HG02884 (cell line): ENCODE measurements around the gene TPD52L2.

Experiments used
- ATAC-seq: cut with Tn5 transposase; IDR thresholded peaks from one replicate; pipeline ENCODE4 v1.9.1; 2021; ENCODE audit warnings: mild to moderate bottlenecking, moderate library complexity; ENCODE audit not compliant: unreplicated experiment

The TPD52L2 gene

DNA sequence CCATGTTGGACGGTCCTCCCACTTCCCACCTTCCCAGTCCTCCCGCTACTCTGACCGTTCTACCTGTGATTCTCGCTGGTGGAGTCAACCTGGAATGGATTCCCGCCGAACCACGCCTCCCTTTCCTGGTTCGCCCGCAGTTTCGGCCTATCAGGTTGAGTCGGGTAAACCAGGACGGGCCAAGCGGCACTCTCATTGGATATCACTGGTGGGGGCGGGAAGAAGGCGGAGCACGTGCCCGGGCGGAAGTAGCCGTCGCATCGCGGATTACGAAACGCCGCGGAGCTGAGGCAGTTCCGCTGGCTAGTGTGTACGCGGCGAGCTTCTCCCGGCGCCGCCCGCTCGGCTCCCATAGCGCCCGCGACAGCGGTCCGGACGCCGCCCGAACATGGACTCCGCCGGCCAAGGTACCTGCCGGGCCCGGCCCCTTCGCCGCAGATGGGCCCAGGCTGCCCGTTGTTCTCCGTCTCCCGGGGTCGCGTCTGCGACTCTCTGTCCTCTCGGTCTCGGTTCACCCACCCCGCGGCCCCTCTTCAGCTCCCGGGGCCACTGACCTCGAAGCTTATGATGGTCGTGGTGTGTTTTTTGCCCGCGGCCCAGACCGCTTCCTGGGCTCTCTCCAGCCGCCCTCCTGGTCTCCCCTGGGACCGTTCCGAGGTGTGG is at the start of gene TPD52L2:
Gene TPD52L2, plus strand, starts transcription at position 293 of the 663 bp plus-strand sequence. Its CDS starts 96 bp downstream, at position 389.
- peak; percentile 68 for ATAC-seq

GRCh38 chr20:63815615-63816253 is 49.3 kb upstream of the TPD52L2 start:
- ATAC-seq: no peak

DNA sequence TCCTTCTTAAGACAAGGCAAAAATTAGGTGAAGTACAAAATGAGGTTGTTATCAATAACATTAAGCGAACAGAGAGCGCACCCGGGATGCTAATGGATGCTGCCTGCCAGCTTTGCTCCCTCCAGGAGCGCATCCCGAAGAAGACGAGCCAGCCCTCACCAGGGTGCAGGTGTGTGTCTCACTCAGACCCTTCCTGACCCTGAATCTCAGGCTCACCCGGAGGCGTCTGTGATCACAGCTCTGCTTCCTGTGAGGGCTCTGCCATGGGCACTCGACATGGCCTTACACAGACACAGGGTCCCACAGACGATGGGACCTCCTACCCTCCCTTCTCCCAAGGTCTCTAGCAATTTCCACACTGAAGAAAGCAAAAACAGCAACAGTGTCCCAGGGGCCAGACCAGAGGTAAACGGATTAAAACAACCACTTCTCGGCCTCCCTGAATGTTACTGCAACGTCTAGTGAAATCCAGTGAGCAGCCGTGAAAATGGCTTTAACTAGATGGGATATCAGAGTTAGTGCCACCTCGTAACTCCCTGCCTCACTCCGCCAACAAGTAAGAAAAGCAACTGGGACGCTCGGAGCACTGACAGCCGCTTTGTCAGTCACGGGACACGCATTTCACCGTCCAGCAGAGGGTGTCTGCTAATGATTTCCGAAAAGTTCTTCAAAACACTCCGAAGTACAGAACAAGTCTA is 45.7 kb upstream of the TPD52L2 start:
- ATAC-seq: no peak

DNA sequence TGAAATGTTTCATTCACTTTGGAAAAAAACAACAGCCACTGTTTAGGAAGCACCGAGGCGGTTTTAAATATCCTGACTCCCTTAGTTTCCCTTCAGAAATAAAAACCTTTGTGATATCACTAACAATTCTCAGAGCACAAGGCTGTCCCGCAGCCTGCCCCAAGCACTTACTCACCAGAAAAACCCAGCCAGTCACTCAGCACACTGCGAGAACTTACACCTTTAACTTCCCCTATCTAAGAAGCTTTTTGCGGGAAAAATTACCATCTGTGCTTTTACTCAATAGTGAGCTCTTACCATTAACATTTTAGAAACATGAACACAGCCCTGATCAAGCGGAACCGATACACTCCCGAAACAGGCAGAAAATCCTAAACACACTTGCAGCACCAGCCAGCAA is 43.3 kb upstream of the TPD52L2 start:
- ATAC-seq: no peak

DNA sequence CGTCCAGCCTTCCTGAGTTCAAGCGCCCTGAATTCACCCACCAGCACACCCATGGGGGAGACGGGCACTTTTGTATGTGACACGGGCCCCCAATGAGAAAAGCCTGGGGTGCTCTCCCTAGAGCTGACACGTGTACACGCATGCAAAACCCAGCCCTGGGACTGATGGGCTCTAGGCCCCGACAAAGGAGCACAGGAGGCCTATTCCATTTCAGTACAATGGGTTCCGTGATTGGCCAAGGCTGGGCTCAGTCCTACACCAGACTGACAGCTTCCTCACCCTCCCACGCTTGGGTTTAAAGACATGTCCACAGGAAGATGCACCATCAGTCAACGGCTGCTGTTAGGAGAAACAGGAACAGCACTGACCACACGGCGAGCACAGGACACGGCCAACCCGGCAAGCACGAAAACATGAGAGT is 42.8 kb upstream of the TPD52L2 start:
- no peak for ATAC-seq

- no peak for ATAC-seq
Observed at GRCh38 chr20:63823691-63824311, 41.3 kb upstream of the TPD52L2 start.

GRCh38 chr20:63825331-63826118 is 39.5 kb upstream of the TPD52L2 start:
- no peak for ATAC-seq

GRCh38 chr20:63826753-63827152 is 38.3 kb upstream of the TPD52L2 start:
- ATAC-seq: no peak

- ATAC-seq: no peak
Observed at GRCh38 chr20:63828124-63828523, 36.9 kb upstream of the TPD52L2 start.

GRCh38 chr20:63828545-63828944 is 36.5 kb upstream of the TPD52L2 start:
- ATAC-seq: no peak

DNA sequence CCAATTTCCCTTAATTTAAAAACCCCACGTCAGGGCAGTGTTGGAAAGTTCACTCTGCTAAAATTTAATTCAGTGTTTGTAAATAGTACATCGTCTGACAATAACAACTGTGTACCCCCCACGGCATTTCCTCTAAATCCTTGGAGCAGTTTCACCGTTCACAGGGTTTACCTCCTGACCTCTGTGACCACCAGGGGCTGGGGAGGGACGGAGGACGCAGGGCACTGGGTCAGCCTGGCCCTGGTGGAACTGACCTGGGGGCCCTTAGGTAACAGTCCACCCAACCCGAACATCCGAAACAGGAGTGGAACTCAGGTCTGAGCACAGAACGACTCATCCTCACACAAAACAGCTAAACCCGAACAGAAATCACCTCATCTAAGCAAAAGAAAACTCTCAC is 36.1 kb upstream of the TPD52L2 start:
- no peak for ATAC-seq

GRCh38 chr20:63829603-63829944 is 35.5 kb upstream of the TPD52L2 start:
- ATAC-seq: no peak

DNA sequence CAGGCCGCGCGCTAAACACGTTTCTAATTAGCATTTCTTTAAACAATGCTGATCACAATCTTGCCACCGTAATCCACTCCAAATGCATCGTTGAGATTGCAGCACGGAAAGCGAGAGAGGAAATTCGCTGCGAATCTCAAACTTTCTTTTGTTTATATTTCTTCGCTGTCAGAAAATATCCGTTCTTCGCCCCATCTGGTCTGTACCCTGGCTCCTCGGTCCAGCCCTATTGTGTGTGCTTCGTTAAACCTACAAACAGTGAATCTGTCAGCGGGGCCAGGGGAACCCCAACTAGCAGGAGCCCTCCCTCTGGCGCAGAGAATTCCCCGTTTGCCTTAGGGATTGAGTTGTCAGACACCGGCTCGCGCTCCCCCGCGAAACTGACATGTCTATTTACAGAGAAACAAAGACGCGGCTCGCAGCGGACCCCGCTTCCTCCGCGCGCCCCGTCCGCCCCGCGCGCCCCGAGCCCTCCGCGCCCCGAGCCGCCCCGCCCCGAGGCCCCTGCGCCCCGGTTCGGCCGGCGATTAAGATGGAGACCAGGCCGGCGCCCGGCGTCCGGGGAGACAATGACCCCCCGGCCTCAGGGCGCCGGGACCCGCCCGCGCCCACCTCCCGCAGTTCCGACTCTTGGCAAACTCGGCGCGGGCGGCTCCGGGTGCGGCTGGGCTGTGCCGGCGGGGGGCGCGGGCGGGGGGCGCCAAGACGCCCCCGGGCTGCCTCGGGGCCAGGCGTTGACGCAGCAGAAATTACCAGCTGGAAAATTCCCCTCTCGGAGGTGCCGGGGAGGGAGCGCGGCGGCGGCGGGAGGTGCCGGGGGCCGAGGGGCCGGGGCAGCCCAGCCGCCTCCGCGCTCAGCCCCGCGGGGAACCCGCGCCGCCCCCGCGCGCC is 34.9 kb upstream of the TPD52L2 start:
- no peak for ATAC-seq

GRCh38 chr20:63830841-63831588 is 34.1 kb upstream of the TPD52L2 start, which contains the start of gene ZBTB46:
Gene ZBTB46, minus strand, starts transcription at chr20:63831264. Its CDS starts 40,507 bp downstream, at chr20:63790757.
- no peak for ATAC-seq

- ATAC-seq: no peak
Observed at GRCh38 chr20:63831646-63831992, 33.5 kb upstream of the TPD52L2 start.

DNA sequence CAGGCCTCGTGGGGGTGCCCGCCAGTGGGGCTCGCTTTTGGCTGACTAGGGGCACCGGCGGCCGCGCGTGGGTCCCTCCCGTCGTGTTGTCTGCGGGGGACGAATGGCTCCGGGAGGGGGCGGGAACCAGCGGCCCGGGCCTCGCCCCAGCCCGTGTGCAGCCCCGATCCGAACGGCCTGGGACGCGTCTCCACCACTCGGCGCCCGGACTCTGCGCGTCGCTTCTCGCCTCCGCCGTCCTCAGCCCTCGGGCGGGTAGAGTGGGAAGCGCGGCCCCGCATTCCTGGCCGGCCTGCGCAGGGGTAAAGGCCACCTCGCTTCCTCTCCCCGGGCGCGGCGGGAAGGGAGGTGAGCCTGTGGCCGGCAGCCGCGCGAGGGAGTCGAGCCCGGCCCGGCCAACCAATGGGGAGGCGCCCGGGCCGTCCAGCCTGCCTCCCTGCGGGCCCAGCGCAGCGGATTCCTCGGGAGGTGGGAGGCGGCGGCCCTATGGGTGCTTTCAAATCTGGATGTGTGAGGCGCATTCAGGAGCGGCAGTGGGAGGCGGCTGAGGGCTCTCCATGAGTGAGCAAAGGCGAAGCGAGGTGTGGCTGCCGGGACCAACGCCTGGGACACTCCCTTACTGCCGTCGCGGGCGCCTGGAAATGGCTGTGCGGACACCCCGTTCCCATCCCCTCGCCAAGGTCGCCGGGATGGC is 32.9 kb upstream of the TPD52L2 start:
- no peak for ATAC-seq

- ATAC-seq: no peak
Observed at GRCh38 chr20:63833776-63834490, 31.1 kb upstream of the TPD52L2 start.

DNA sequence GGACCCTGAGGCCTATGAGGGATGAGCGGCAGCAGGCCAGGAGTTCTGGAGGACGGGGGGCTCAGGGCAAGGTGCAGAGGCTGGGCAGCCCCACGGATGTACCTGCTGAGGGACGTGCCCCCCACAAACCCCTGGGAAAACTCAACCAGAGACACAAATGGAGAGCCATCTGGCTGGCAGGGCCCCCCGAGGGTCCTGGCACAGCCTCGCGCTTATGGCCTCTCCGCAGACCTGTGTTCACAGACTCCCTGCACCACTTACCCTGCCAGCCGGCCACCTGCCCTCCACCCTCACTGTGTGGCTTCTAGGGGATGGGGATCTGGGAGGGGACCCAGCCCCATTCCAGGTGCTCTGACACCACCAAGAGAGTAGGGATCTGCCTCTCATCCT is 30.6 kb upstream of the TPD52L2 start:
- no peak for ATAC-seq
